Keratinocyte (primary cell): ENCODE measurements around the gene TSPAN18. TPM values are rescaled to one million over a fixed set of nuclear protein-coding genes. Genes with fewer than 3 reads are reported as not detected.

ENCODE experiments used
- DNase-seq: peaks from one replicate; pipeline ENCODE4 v3.0.0-alpha.2; 2011; ENCODE audit warnings: low read depth, missing footprints, low spot score
- FAIRE-seq: peaks from 2 replicates; lab custom pipeline; 2011; peaks lifted over from hg19 to GRCh38; lab: Jason Lieb, UNC
- H2AFZ ChIP-seq: 2 replicates; pipeline ENCODE4 v1.6.0; 2012; ENCODE audit warnings: low read length, control low read depth, inconsistent platforms; ENCODE audit not compliant: control insufficient read depth
- H3K27ac ChIP-seq: 2 replicates; pipeline ENCODE4 v1.5.1; 2011; ENCODE audit warnings: low read length; ENCODE audit not compliant: control insufficient read depth, insufficient read depth
- H3K27me3 ChIP-seq: 3 replicates; pipeline ENCODE4 v1.6.0; 2011; ENCODE audit warnings: low read length; ENCODE audit not compliant: control insufficient read depth, insufficient read depth; ENCODE audit errors: extremely low read depth
- H3K36me3 ChIP-seq, 2 experiments: 2 replicates in 1 of 2; 3 replicates in 1 of 2; pipeline ENCODE4 v1.5.1; 2011; ENCODE audit warnings: low read length in 2 of 2, mild to moderate bottlenecking in 1 of 2; ENCODE audit not compliant: control insufficient read depth in 2 of 2, insufficient read depth in 2 of 2; ENCODE audit errors: extremely low read depth in 1 of 2
- H3K4me1 ChIP-seq: 3 replicates; pipeline ENCODE4 v1.5.1; 2011; ENCODE audit warnings: low read length; ENCODE audit not compliant: control insufficient read depth, insufficient read depth; ENCODE audit errors: extremely low read depth
- H3K4me2 ChIP-seq: 3 replicates; pipeline ENCODE4 v1.6.0; 2011; ENCODE audit warnings: low read depth, low read length; ENCODE audit not compliant: control insufficient read depth, insufficient read depth; ENCODE audit errors: extremely low read depth
- H3K4me3 ChIP-seq, 3 experiments: fragments of 200-600 bp in 1 of 3; sonication (generic) in 1 of 3; 2 replicates in 2 of 3; 3 replicates in 1 of 3; pipeline ENCODE4 v1.5.1; 2011 to 2016; ENCODE audit warnings: low read length in 3 of 3, mild to moderate bottlenecking in 3 of 3, control low read depth in 2 of 3, inconsistent platforms in 1 of 3, low read depth in 1 of 3, mixed read lengths in 1 of 3, mixed run types in 1 of 3, moderate library complexity in 1 of 3; ENCODE audit not compliant: control insufficient read depth in 2 of 3, insufficient read depth in 2 of 3; ENCODE audit errors: extremely low read depth in 1 of 3
- H3K79me2 ChIP-seq: 2 replicates; pipeline ENCODE4 v1.6.0; 2012; ENCODE audit warnings: low read length; ENCODE audit not compliant: control insufficient read depth, insufficient read depth
- H3K9ac ChIP-seq: 3 replicates; pipeline ENCODE4 v1.6.0; 2011; ENCODE audit warnings: low read length; ENCODE audit not compliant: control insufficient read depth, insufficient read depth; ENCODE audit errors: extremely low read depth
- H3K9me1 ChIP-seq: 3 replicates; pipeline ENCODE4 v1.6.0; 2011; ENCODE audit warnings: low read length; ENCODE audit not compliant: control insufficient read depth, insufficient read depth; ENCODE audit errors: extremely low read depth
- H3K9me3 ChIP-seq: 2 replicates; pipeline ENCODE4 v1.5.1; 2012; ENCODE audit warnings: low read depth, low read length; ENCODE audit not compliant: control insufficient read depth
- H4K20me1 ChIP-seq: 3 replicates; pipeline ENCODE4 v1.6.0; 2011; ENCODE audit warnings: low read length; ENCODE audit not compliant: control insufficient read depth, insufficient read depth; ENCODE audit errors: extremely low read depth
- EZH2 ChIP-seq: IDR thresholded peaks from one replicate; pipeline ENCODE4 v1.6.1; 2012; ENCODE audit warnings: inconsistent platforms, mild to moderate bottlenecking, low read length, moderate library complexity
- dilution Hi-C: fragments of 300-500 bp; cut with MboI; formaldehyde crosslinking; loops from one replicate; pipeline ENCODE4 v1.7.0; 2020; ENCODE audit warnings: low sequenced_read_pairs; ENCODE audit not compliant: extremely low pct_ligation_motif_present
- polyA plus RNA-seq, 5 experiments: library from polyadenylated mRNA; depleted of rRNA in 3 of 5; stranded (reverse) in 3 of 5; stranded (forward) in 1 of 5; unstranded in 1 of 5; fragments of >200 nt; gene quantifications; 1 replicate in 1 of 5; 2 replicates in 3 of 5; 3 replicates in 1 of 5; pipeline versions ENCODE4 v1.2.1 to v1.2.3, GENCODE V29; 2011 to 2012; ENCODE audit warnings: missing spikeins in 2 of 5, low read depth in 1 of 5, low replicate concordance in 1 of 5
- TF ChIP-seq, protein P1 (sequence below), 3 experiments: IDR thresholded peaks in 1 of 3; conservative IDR thresholded peaks in 1 of 3; optimal IDR thresholded peaks in 1 of 3; 2 replicates in 2 of 3; 3 replicates in 1 of 3; pipeline versions ENCODE3 to v1.5.1; 2011; ENCODE audit warnings: low read length in 3 of 3, mild to moderate bottlenecking in 3 of 3, moderate library complexity in 2 of 3, control low read depth in 1 of 3, inconsistent platforms in 1 of 3; ENCODE audit not compliant: insufficient read depth in 2 of 3; ENCODE audit errors: extremely low read depth in 1 of 3

TSPAN18 gene
- polyA plus RNA-seq, 1 donor (not counting 4 experiments of a cell fraction or from before 2014, with no cell fraction given) = not detected

DNA sequence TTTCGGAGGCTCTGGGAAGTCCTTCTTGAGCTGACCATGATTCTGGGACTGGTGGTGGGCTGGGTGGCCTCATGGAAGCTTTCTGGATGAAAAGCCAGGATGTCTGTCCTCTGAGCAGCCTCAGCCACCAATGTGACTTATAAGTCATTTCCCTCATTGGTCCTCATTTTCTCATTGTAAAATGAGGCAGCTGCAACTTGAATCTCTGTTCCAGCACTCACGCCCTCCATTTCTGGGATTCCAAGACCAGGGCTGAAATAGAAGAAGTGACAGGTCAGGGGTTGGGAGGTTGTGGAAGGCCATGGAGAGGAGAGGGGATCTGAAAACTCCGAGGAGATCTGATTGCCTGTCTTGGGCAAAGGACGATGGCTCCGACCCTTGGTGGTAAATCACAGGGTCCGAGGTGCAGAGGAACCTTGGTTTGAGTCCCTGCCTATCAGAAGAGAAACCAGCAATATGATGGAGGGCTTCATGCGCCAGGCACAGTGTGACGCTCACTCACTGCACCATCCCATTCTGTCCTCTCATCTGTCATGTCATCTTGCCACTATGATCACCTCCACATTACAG, 38.3 kb downstream of the TSPAN18 start:
- H3K9me1 ChIP-seq = no peaks in the 10 kb centered on the region
- H3K9ac ChIP-seq = no peak overlapping the region
- H3K4me2 ChIP-seq = no peak overlapping the region
- no peaks in the 10 kb centered on the region for H3K79me2 ChIP-seq
- H3K9me3 ChIP-seq = no peaks in the 10 kb centered on the region
- no peak for TF ChIP-seq EZH2
- TF ChIP-seq, protein P1, sequence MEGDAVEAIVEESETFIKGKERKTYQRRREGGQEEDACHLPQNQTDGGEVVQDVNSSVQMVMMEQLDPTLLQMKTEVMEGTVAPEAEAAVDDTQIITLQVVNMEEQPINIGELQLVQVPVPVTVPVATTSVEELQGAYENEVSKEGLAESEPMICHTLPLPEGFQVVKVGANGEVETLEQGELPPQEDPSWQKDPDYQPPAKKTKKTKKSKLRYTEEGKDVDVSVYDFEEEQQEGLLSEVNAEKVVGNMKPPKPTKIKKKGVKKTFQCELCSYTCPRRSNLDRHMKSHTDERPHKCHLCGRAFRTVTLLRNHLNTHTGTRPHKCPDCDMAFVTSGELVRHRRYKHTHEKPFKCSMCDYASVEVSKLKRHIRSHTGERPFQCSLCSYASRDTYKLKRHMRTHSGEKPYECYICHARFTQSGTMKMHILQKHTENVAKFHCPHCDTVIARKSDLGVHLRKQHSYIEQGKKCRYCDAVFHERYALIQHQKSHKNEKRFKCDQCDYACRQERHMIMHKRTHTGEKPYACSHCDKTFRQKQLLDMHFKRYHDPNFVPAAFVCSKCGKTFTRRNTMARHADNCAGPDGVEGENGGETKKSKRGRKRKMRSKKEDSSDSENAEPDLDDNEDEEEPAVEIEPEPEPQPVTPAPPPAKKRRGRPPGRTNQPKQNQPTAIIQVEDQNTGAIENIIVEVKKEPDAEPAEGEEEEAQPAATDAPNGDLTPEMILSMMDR (optimal IDR thresholded peaks at IDR 0.05 in 1 of 3, IDR thresholded peaks at IDR 0.05 in 1 of 3, conservative IDR thresholded peaks at IDR 0.05 in 1 of 3; ENCODE audit: extremely low read depth in 1 of 3, insufficient read depth in 2 of 3, low read length in 3 of 3) = no peak
- FAIRE-seq = no peak
- H2AFZ ChIP-seq = no peak overlapping the region
- H3K4me1 ChIP-seq = no peaks in the 10 kb centered on the region
- H4K20me1 ChIP-seq = no peaks in the 10 kb centered on the region
- H3K27ac ChIP-seq = no peak overlapping the region
- dilution Hi-C loops = no loop called here
- no peak overlapping the region for H3K4me3 ChIP-seq
- no peak for DNase-seq
- H3K36me3 ChIP-seq = no peaks in the 10 kb centered on the region
- peaks cover 4% of the 10 kb centered on the region for H3K27me3 ChIP-seq

DNA sequence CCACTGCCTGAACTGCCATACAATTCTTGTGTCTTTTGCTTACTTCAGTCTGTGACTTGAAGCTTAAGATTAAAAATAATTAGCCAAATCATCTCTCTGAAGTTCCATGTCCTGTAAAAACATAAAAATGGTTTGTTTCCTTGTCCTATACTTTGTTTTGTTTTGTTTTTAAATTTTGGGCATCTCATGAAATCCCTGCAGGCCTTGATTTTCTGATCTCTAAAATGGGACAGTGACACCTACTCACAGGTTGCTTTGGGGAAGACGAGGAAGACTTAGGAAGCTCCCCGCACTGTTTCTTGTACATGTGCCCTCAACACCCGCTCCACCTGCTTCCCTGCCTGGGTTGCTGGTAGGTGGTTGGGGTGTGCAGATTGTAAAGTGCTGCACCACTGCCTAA, 38.9 kb downstream of the TSPAN18 start:
- Histone ChIP-seq H3K9me3 (no peaks in the 10 kb centered on the region), H3K4me3 (no peak overlapping the region), H3K27me3 (peaks cover 3% of the 10 kb centered on the region), H3K36me3 (no peaks in the 10 kb centered on the region), H3K4me1 (no peaks in the 10 kb centered on the region), H3K9me1 (no peaks in the 10 kb centered on the region), H4K20me1 (no peaks in the 10 kb centered on the region), H3K9ac (no peak overlapping the region), H3K4me2 (no peak overlapping the region), H2AFZ (no peak overlapping the region), H3K27ac (no peak overlapping the region), H3K79me2 (no peaks in the 10 kb centered on the region)
- dilution Hi-C loops = no loop called here
- DNase-seq = no peak
- no peak for FAIRE-seq
- TF ChIP-seq, protein P1 (optimal IDR thresholded peaks at IDR 0.05 in 1 of 3, IDR thresholded peaks at IDR 0.05 in 1 of 3, conservative IDR thresholded peaks at IDR 0.05 in 1 of 3; ENCODE audit: extremely low read depth in 1 of 3, insufficient read depth in 2 of 3, low read length in 3 of 3) = no peak
- TF ChIP-seq EZH2 = no peak
